Right lobe of liver (tissue), 4 donors: Measurements from ENCODE around the gene USP48.

Source experiments
- POLR2A ChIP-seq: fragments of 450-650 bp; IDR thresholded peaks from one replicate; pipeline ENCODE4 v1.6.1; 2017; ENCODE audit warnings: antibody characterized with exemption, mild to moderate bottlenecking
- TF ChIP-seq, protein P1 (sequence below), 4 donors: fragments of 200-600 bp in 3 of 4; fragments of 450-650 bp in 1 of 4; IDR thresholded peaks; one replicate each; pipeline versions ENCODE4 v1.5.1 to v1.8.0; 2016 to 2022; ENCODE audit warnings: antibody characterized with exemption in 4 of 4, mild to moderate bottlenecking in 2 of 4
- donor health status: DM: no; HTN: no; CAD: no.
- donor health status: DM: no; HTN: no; CAD: no.
- donor health status: DM: no; HTN: yes; CAD: no.

DNA sequence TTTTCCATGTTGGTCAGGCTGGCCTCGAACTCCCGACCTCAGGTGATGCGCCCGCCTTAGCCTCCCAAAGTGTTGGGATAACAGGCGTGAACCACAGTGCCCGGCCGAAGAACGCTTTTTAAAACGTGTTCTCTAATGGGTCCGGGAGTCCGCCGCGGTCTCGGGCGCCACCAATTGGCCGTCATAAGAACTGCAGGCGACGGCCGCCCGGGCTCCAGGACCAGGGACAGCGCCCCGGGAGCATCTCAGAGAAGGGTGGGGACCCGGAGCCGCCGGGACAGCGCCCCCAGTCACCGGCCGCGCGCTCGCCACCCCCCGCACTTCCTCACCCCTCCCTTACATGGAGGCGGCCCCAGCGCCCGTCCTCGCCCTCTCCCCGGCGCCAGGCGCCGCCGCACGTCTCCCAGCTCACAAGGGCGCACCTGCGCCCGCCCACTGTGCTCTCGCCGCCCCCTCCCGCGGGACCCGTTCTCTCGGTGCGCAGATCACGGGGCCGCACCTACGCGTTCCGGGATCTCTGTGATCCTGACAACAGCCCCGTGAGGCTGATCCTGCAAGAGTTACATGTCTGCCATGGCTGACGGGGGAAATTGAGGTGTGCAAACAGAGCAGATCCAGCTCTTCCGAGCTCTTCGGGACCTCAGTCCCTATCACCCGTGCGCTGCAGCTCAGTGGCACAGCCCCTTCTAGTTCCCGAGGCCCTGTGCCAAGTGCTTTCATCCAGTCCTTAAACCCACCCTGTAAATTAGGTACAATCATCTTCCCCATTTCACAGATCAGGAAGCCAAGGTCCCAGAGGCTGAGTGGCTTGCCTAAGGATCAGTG is 123.6 kb downstream of the USP48 start:
- TF ChIP-seq, protein P1, sequence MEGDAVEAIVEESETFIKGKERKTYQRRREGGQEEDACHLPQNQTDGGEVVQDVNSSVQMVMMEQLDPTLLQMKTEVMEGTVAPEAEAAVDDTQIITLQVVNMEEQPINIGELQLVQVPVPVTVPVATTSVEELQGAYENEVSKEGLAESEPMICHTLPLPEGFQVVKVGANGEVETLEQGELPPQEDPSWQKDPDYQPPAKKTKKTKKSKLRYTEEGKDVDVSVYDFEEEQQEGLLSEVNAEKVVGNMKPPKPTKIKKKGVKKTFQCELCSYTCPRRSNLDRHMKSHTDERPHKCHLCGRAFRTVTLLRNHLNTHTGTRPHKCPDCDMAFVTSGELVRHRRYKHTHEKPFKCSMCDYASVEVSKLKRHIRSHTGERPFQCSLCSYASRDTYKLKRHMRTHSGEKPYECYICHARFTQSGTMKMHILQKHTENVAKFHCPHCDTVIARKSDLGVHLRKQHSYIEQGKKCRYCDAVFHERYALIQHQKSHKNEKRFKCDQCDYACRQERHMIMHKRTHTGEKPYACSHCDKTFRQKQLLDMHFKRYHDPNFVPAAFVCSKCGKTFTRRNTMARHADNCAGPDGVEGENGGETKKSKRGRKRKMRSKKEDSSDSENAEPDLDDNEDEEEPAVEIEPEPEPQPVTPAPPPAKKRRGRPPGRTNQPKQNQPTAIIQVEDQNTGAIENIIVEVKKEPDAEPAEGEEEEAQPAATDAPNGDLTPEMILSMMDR (IDR thresholded peaks at IDR 0.05): peak; percentile 92 to 97 (median 94)
- TF ChIP-seq POLR2A: no peak
